Measurements from ENCODE around the gene TRMT1.

TRMT1 gene

GRCh38 chr19:13089139-13089856, 27.2 kb downstream of the TRMT1 start:
- in situ Hi-C loops (cut with HindIII; ENCODE audit: low sequenced_read_pairs), result no loop called here
- no peak for DNase-seq (ENCODE audit: low read depth)
- TF ChIP-seq, protein P1, sequence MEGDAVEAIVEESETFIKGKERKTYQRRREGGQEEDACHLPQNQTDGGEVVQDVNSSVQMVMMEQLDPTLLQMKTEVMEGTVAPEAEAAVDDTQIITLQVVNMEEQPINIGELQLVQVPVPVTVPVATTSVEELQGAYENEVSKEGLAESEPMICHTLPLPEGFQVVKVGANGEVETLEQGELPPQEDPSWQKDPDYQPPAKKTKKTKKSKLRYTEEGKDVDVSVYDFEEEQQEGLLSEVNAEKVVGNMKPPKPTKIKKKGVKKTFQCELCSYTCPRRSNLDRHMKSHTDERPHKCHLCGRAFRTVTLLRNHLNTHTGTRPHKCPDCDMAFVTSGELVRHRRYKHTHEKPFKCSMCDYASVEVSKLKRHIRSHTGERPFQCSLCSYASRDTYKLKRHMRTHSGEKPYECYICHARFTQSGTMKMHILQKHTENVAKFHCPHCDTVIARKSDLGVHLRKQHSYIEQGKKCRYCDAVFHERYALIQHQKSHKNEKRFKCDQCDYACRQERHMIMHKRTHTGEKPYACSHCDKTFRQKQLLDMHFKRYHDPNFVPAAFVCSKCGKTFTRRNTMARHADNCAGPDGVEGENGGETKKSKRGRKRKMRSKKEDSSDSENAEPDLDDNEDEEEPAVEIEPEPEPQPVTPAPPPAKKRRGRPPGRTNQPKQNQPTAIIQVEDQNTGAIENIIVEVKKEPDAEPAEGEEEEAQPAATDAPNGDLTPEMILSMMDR (IDR thresholded peaks at IDR 0.05; ENCODE audit: low read depth, low read length, missing control alignments), result peak; percentile 54
- no peak overlapping the region for H3K4me3 ChIP-seq (ENCODE audit: low read depth, low read length)

DNA sequence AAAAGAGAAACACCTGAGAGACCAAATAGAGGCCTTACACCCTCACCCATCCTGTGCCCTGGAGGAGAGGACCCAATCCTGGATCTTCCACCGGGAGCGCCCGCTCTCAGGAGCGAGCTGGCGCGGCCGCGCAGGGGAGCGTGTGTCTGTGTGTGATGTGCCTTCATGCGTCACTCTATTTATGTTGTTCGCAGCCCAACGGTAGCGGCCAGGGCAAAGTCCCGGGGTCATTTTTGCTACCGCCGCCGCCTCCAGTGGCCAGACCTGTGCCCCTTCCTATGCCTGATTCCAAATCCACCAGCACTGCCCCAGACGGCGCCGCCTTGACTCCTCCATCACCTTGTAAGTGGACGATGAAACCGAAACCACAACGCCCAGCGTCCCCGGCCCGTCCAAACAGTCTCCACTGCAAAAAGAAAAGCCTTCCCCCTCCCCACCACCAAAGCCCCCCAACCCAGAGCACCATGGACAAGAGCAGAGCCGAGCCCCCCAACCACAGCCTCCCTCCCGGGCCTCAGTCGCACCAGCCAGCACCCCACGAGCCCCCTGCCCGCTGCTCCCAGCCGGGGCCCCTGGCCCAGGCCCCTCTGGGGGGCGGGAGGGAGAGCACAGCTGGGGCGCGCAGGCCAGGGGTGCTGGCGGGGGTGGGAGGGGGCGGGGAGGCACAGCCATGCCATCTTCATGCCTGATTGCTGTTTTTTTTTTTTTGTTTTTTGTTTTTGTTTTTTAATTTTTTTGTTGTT, 28.6 kb downstream of the TRMT1 start:
- no peak for DNase-seq (ENCODE audit: low read depth)
- TF ChIP-seq, protein P1 (IDR thresholded peaks at IDR 0.05; ENCODE audit: low read depth, low read length, missing control alignments), result no peak
- in situ Hi-C loops (cut with HindIII; ENCODE audit: low sequenced_read_pairs), result no loop called here
- H3K4me3 ChIP-seq (ENCODE audit: low read depth, low read length), result no peak overlapping the region

DNA sequence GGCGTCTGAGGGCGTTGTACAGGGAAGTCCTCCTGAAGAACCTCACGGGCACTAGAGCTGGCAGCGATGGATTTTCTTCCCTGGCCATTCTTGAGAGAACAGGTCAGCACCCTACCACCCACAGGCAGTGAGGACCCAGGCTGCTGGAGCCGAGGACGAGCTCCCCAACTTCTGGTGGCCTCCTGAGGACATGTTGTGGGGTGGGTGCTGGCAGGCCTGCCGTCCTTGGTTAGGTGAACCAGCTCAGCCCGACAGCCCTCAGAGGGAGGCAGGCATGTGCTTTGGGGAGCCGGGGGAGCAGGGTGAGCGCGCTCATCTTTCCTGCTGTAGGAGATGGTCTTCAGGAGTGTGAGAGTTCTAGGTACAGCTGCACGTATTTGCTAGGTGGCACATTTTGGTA, 29.2 kb downstream of the TRMT1 start:
- DNase-seq (ENCODE audit: low read depth), result no peak
- no peak overlapping the region for H3K4me3 ChIP-seq (ENCODE audit: low read depth, low read length)
- TF ChIP-seq, protein P1 (IDR thresholded peaks at IDR 0.05; ENCODE audit: low read depth, low read length, missing control alignments), result no peak
- in situ Hi-C loops (cut with HindIII; ENCODE audit: low sequenced_read_pairs), result no loop called here

DNA sequence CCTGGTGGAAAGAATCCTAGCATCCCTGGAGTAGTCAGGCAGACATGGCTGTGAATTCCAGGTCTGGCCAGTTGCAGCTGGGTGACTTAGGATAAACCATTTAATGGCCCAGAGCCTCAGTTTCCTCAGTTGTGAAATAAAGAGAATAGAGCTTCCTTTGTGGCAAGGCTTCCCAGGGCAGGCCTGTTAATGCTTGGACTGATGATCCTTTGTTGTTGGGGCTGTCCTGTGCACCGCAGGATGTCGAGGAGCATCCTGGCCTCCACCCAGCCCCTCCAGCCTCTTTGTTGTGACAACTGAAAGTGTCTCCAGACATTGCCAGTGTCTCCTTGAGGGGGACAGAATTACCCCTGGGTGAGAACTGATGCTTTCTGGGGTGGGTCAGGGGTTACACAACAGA, 30.2 kb downstream of the TRMT1 start:
- no peak overlapping the region for H3K4me3 ChIP-seq (ENCODE audit: low read depth, low read length)
- no peak for DNase-seq (ENCODE audit: low read depth)
- in situ Hi-C loops (cut with HindIII; ENCODE audit: low sequenced_read_pairs), result no loop called here

GRCh38 chr19:13085666-13086065, 30.9 kb downstream of the TRMT1 start:
- DNase-seq (ENCODE audit: low read depth), result no peak
- in situ Hi-C loops (cut with HindIII; ENCODE audit: low sequenced_read_pairs), result no loop called here
- TF ChIP-seq, protein P1 (IDR thresholded peaks at IDR 0.05; ENCODE audit: low read depth, low read length, missing control alignments), result no peak
- no peak overlapping the region for H3K4me3 ChIP-seq (ENCODE audit: low read depth, low read length)

More for the DNA sequence above, 30.2 kb downstream of the TRMT1 start:
- TF ChIP-seq, protein P1 (IDR thresholded peaks at IDR 0.05; ENCODE audit: low read depth, low read length, missing control alignments), result no peak

GRCh38 chr19:13083627-13084026, 32.9 kb downstream of the TRMT1 start:
- TF ChIP-seq, protein P1 (IDR thresholded peaks at IDR 0.05; ENCODE audit: low read depth, low read length, missing control alignments), result no peak
- DNase-seq (ENCODE audit: low read depth), result no peak
- in situ Hi-C loops (cut with HindIII; ENCODE audit: low sequenced_read_pairs), result no loop called here

More at GRCh38 chr19:13083627-13084026, 32.9 kb downstream of the TRMT1 start:
- H3K4me3 ChIP-seq (ENCODE audit: low read depth, low read length), result no peak overlapping the region

All from astrocyte of the cerebellum (primary cell).